Limb (tissue), 2 donors: Measurements from ENCODE around the gene TEX44.

Source experiments
- DNase-seq, 2 donors: peaks; one replicate each; pipeline ENCODE4 v3.0.0-alpha.2; 2016; ENCODE audit errors: extremely low spot score in 2 of 2

TEX44 gene

GRCh38 chr2:231633241-231633976 lies 40.7 kb downstream of the TEX44 start:
- DNase-seq: no peak

GRCh38 chr2:231634412-231634811 lies 41.7 kb downstream of the TEX44 start:
- DNase-seq: no peak

GRCh38 chr2:231634951-231635875 lies 42.5 kb downstream of the TEX44 start:
- no peak for DNase-seq

GRCh38 chr2:231640241-231640640 lies 47.6 kb downstream of the TEX44 start:
- no peak for DNase-seq

GRCh38 chr2:231640641-231641111 lies 48.0 kb downstream of the TEX44 start:
- DNase-seq: no peak

GRCh38 chr2:231642631-231643494 lies 50.2 kb downstream of the TEX44 start:
- DNase-seq: peak; percentile 82 to 85

- DNase-seq: no peak
Measured at GRCh38 chr2:231643495-231643888, 50.8 kb downstream of the TEX44 start.
